NCI-H748 (cell line): Measurements from ENCODE around the gene OSTF1.

ENCODE experiments used
- DNase-seq: peaks from one replicate; lab custom pipeline; 2025; ENCODE audit not compliant: unreplicated experiment; lab: John Stamatoyannopoulos, UW

The OSTF1 gene

GRCh38 chr9:75084081-75084672 is 4.1 kb upstream of the OSTF1 start:
- DNase-seq = no peak

DNA sequence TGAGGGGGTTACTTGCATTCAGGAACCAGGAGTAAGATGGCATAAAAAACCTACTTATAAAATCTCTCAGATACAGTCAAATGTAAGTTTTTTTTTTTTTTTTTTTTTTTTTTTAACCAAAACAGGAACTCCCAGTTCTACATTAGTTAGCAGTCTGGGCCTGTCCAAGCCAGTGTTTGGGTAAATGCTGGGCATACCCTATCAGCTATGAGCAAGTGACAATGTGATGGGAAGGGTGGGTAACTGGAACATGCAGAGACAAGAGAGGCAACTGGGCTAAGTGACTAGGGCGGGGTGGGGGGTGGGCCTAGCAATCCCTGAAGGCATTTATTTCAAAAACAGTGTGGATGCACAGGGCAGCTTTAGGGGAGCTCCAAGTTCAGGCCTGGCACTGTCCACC is 2.7 kb upstream of the OSTF1 start:
- no peak for DNase-seq

DNA sequence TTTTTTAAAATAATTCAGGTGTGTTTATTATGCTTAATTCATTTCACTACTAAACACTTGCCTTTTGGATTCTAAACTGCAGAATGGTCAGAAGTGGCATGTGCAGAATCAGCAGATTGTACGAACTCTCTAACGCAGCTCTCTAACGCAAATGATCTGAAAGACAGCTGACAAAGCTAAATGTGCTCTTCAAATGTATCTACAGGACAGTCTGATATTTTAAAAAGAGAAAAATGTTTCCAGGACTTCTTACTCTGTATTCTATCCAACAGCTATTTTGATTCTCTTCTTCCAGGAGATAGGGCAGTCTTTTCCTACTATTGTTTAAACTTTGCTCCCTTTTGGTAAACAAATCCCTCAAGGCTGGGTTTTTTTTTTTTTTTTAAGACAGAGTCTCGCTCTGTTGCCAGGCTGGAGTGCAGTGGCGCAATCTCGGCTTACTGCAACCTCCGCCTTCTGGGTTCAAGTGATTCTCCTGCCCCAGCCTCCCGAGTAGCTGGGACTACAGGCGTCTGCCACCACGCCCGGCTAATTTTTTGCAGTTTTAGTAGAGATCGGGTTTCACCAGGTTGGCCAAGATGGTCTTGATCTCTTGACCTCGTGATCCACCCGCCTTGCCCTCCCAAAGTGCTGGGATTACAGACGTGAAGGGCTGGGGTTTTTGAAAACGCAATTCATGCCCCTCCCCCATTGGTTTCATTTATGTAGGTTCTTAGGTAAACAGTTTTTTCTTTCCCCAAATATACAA is 1.6 kb upstream of the OSTF1 start:
- no peak for DNase-seq

DNA sequence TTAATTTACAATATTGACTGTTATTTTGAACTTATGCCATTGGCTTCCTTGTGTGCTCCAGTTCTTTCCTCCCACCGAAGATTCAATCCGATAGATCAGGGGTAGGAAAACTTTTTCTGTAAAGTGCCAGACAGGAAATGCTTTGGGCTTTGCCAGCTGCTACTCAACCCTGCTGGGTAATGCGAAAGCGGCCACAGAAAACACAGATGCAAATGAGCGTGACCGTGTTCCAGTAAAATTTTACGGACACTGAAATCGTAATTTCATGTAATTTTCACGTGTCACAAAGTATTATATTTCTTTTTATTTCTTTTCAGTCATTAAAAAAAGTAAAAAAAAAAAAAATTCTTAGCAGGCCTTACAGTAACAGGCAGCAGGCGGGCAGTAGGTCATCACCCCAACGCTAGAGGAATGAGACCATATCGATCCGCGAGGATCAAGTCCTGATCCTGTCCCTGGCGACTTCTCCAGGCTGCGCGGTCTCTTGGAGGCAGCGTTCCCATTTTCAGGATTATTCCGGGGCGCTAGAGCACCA is 958 bp upstream of the OSTF1 start:
- DNase-seq = peak; percentile 45

DNA sequence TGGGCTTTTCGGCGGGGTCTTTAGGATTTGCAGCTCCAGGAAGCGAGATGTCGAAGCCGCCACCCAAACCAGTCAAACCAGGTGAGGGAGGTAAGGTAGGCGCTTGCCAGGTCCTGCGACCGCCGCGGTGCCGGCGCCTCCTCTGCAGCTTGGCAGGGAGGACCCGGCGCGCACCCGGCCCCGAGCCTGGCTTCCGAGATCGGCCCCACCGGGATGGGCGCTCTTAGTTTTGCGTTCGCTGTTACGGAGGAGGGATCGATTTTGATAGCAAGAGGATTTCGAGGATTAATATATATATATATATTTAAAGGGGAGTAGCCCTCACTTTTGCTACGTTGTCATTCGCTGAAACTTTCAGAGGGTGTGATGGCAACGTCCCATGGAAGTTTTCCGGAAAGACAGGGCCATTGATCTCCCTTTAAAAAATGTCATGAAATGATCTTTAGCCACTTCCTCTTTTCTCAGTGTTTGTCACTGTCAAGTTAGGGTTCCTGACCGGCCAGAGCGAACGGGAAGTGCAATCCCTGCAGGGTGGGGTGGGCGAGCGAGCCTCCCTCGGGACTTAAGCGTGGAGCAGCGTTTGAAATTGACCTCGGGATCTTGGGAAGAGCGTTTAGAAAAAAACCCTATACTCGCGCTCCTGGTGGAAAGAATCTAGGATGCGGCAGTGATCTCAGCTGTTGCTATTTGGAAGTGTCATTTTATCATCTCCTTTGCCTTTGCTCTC is 495 bp downstream of the OSTF1 start:
- DNase-seq = peak; percentile 90

GRCh38 chr9:75089373-75089766 is 1.1 kb downstream of the OSTF1 start:
- DNase-seq = no peak

GRCh38 chr9:75090579-75090978 is 2.3 kb downstream of the OSTF1 start:
- DNase-seq = no peak

GRCh38 chr9:75092766-75093165 is 4.5 kb downstream of the OSTF1 start:
- no peak for DNase-seq

- no peak for DNase-seq
These were observed 8.5 kb downstream of the OSTF1 start for GRCh38 chr9:75096796-75097195.

- DNase-seq = no peak
These were observed 12.8 kb downstream of the OSTF1 start for GRCh38 chr9:75101004-75101588.

GRCh38 chr9:75102177-75102790 is 14.0 kb downstream of the OSTF1 start:
- DNase-seq = no peak

DNA sequence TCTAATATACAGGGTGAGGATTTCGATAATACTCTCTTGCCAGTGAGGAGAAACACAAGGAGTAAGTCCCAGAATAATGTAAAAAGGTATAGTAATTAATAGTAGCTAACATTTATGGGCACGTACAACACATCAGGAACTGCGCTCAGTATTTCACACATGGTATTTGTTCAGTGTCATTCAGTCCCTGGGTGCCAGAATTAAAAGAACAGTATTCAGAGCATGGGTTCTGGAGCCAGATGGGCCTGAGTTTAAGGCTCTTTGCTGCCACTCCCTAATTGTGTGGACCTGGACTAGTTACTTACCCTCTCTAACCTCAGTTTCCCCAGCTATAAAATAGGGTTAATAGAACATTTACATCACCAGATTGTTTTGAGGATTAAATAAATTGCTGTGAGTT is 16.3 kb downstream of the OSTF1 start:
- DNase-seq = no peak

DNA sequence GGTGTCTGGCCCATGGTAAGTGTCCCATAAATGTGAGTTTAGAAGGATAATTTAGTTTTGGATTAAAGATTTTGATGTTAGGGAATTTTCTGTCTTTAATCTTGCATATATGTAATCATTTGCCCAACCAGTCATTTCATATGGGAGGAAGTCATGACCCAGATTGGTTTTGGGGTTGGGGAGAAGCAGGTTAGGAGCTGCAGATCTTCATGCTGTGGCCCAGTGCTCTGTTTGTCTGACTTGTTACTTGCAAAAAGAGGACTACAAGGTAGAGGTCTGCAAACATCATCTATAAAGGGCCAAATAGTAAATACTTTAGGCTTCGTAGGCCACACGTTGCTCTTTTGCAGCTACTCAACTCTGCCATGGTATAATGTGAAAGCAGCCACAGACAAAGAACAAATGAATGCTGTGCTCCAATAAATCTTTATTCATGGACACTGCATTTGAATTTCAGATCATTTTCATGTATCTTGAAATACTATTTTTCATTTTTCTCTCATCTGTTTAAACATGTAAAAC is 16.8 kb downstream of the OSTF1 start:
- DNase-seq = no peak

GRCh38 chr9:75105841-75106240 is 17.5 kb downstream of the OSTF1 start:
- DNase-seq = no peak

- DNase-seq = no peak
These were observed 18.5 kb downstream of the OSTF1 start for GRCh38 chr9:75106857-75107256.

DNA sequence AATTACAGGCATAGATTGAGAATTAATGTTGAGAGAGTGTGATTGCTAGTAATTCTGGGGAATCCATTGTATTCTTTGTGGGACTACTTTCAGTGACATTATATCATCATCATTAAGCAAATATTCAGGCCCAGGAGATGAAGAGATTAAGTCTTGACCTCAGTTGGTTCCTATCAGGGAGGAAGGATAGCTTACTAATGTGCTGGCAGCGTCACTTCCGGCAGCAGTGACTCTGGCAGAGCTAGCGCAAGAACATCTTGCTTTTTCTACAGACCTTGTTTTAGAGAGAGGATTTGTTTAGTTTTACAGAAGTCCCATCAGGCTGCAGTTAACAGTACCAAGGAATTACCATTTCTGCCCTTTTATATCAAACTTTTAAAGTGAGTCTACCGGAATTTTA is 20.3 kb downstream of the OSTF1 start:
- no peak for DNase-seq

- no peak for DNase-seq
These were observed 21.0 kb downstream of the OSTF1 start for GRCh38 chr9:75109210-75109839.

DNA sequence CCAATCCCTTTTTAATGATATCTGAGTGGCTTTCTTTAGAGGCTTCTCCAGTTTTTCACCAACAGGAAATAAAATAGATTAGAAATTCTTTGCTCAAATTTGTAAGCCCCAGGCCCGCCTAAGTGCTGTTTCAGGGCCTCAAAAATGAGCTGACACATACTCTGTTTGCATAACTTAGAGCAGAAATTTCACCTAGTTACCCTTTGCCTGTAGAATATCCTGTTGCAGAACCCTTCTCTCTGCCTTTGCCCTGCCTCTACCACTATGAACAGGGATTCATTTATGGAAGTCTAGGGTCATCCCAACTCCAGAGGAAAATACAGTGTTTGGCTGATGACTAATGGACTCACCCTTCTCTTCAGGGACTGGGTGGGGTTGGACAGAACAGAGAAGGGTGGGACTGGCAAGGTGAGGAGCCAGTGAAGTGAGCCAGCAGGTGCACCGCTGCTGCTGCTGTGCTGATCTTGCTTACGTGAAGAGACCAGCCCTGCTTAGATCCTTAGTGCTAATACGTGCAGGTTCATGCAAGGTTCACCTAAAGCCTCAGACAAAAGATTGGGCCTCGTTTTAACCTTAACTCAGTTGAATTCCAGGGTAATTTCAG is 22.8 kb downstream of the OSTF1 start:
- peak; percentile 51 for DNase-seq

DNA sequence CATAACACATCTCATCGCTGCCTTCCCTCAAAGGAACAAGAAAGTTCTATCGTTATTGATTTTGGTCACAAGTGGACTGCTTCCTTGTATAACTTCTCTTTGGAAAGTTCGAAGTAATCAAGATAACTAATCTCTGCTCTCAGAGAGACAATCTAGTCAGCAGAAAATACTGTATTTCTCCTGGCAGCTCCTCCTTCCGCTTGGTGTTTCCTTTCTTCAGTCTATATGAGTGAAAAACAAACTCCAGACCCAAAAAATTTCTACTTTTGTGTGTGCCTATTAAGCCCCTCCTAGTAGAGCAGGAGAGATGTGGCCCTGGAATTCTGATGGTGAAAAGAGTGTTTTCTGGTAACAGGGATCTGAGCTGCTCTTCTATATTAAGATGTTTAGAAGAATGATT is 24.5 kb downstream of the OSTF1 start:
- no peak for DNase-seq

DNA sequence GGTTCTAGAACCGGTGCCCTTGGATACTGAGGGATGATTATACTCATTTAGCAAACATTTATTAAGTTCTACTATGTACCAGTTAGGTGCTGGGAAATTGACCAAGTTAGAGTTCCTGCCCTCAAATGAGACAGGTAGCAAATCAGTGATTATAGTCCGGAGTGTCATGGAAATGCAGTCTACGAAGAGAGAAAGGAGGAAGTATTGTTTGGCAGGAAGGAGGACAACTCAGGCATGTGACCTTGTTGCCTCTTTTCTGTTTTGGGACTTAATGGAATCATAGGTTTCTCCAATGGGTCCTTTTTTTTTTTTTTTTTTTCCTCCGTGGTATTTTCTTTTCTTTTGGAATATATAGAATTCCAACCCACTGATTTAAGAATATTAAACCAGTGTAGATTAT is 28.0 kb downstream of the OSTF1 start:
- no peak for DNase-seq
